K562 (cell line): ENCODE results near the gene HAPLN1. TPM values are rescaled to one million over a fixed set of nuclear protein-coding genes. Genes with fewer than 3 reads are reported as not detected.

ENCODE experiments used
- ATAC-seq: fragments of 200-7000 bp; cut with Tn5 transposase; 3 replicates; pipeline ENCODE4 v1.9.1; 2020; ENCODE audit warnings: moderate library complexity
- BruUV-seq: library from RNA; stranded (reverse); fragments of 400-500 nt; replicated peaks from 2 replicates; lab custom pipeline; 2021; lab: Mats Ljungman, UMichigan
- CTCF ChIA-PET: fragments of 300-600 bp; formaldehyde crosslinking; extraction: SDS; loops from one replicate; lab custom pipeline; 2021; ENCODE audit warnings: low intra/inter-chr PET ratio; lab: Yijun Ruan, JAX
- POLR2A ChIA-PET: fragments of 300-600, 350-650 bp; sonication (Branson Sonifier 250); formaldehyde crosslinking; extraction: SDS; loops from one replicate; lab custom pipeline; 2021; ENCODE audit warnings: antibody characterized with exemption, inconsistent platforms; lab: Yijun Ruan, JAX
- DNase-seq, 4 experiments: peaks; one replicate each; pipeline versions ENCODE4 v3.0.0 to v3.0.0-alpha.2; 2011 to 2018; ENCODE audit warnings: low spot score in 3 of 4, mixed read lengths in 3 of 4; ENCODE audit errors: extremely low read depth in 1 of 4
- FAIRE-seq: peaks from 2 replicates; lab custom pipeline; 2011; peaks lifted over from hg19 to GRCh38; lab: Jason Lieb, UNC
- H2AFZ ChIP-seq: 2 replicates; pipeline ENCODE4 v1.6.0; 2011; ENCODE audit warnings: low read depth, low read length, control low read depth, inconsistent platforms
- H3K27ac ChIP-seq: fragments of 200-600 bp; 3 replicates; pipeline ENCODE4 v1.8.0; 2011; ENCODE audit warnings: low read depth, mild to moderate bottlenecking, control low read depth, inconsistent platforms, low read length, moderate library complexity, mixed read lengths; ENCODE audit errors: extremely low read depth
- H3K27me3 ChIP-seq, 2 experiments: fragments of 300-600 bp in 1 of 2; 2 replicates in 1 of 2; 3 replicates in 1 of 2; pipeline versions ENCODE4 v1.6.0 to v1.8.0; 2011; ENCODE audit warnings: inconsistent platforms in 2 of 2, low read length in 2 of 2, mild to moderate bottlenecking in 1 of 2, mixed read lengths in 1 of 2, moderate library complexity in 1 of 2; ENCODE audit not compliant: control insufficient read depth in 2 of 2, insufficient read depth in 2 of 2
- H3K36me3 ChIP-seq: fragments of 300-600 bp; 3 replicates; pipeline ENCODE4 v1.8.0; 2011; ENCODE audit warnings: mild to moderate bottlenecking, low read length, inconsistent platforms; ENCODE audit not compliant: control insufficient read depth, insufficient read depth
- H3K4me1 ChIP-seq, 2 experiments: fragments of 200-600 bp in 1 of 2; replicated peaks in 1 of 2; 2 replicates in 1 of 2; 3 replicates in 1 of 2; pipeline versions ENCODE4 v1.5.1 to v1.8.0; 2011; ENCODE audit warnings: inconsistent platforms in 2 of 2, low read length in 2 of 2, mild to moderate bottlenecking in 1 of 2, mixed read lengths in 1 of 2, moderate library complexity in 1 of 2; ENCODE audit not compliant: control insufficient read depth in 2 of 2, insufficient read depth in 2 of 2
- H3K4me2 ChIP-seq: 2 replicates; pipeline ENCODE4 v1.6.1; 2011; ENCODE audit warnings: low read length, control low read depth, inconsistent platforms, mixed read lengths; ENCODE audit not compliant: insufficient read depth
- H3K4me3 ChIP-seq: fragments of 200-600 bp; sonication (generic), shearing (Covaris generic); 2 replicates; pipeline ENCODE4 v1.5.1; 2016; ENCODE audit warnings: control low read depth, inconsistent platforms
- H3K79me2 ChIP-seq: fragments of 200-600 bp; 3 replicates; pipeline ENCODE4 v1.8.0; 2011; ENCODE audit warnings: low read length, inconsistent platforms; ENCODE audit not compliant: control insufficient read depth, insufficient read depth
- H3K9ac ChIP-seq, 2 experiments: 2 replicates each; pipeline versions ENCODE4 v1.6.0 to v1.6.1; 2011; ENCODE audit warnings: low read depth in 2 of 2, low read length in 2 of 2, control low read depth in 1 of 2, inconsistent platforms in 1 of 2, mild to moderate bottlenecking in 1 of 2, mixed read lengths in 1 of 2; ENCODE audit not compliant: insufficient read depth in 1 of 2
- H3K9me1 ChIP-seq: one replicate; pipeline ENCODE4 v1.6.0; 2011; ENCODE audit warnings: inconsistent platforms, mild to moderate bottlenecking, low read length, moderate library complexity; ENCODE audit not compliant: control insufficient read depth, insufficient read depth
- H3K9me3 ChIP-seq: replicated peaks from 2 replicates; pipeline ENCODE4 v1.5.1; 2011; ENCODE audit warnings: low read depth, low read length, inconsistent platforms; ENCODE audit not compliant: control insufficient read depth, insufficient read depth
- H4K20me1 ChIP-seq: replicated peaks from 2 replicates; pipeline ENCODE4 v1.6.1; 2011; ENCODE audit warnings: low read length, inconsistent platforms, mixed read lengths; ENCODE audit not compliant: control insufficient read depth, insufficient read depth
- CBFA2T2 ChIP-seq: fragments of 450-650 bp; conservative IDR thresholded peaks from 2 replicates; pipeline ENCODE4 v1.6.1; 2017; ENCODE audit warnings: mild to moderate bottlenecking
- KAT7 ChIP-seq: sonication (generic); formaldehyde crosslinking; IDR thresholded peaks from 2 replicates; pipeline ENCODE4 v1.8.0; 2022; ENCODE audit warnings: missing genetic modification reagents, mild to moderate bottlenecking, borderline replicate concordance
- NELFE ChIP-seq: IDR thresholded peaks from 2 replicates; pipeline ENCODE4 v1.6.1; 2011; ENCODE audit warnings: mild to moderate bottlenecking; ENCODE audit not compliant: insufficient read depth, insufficient read length
- PHF20 ChIP-seq: fragments of 450-650 bp; IDR thresholded peaks from 2 replicates; pipeline ENCODE4 v1.6.1; 2018; ENCODE audit not compliant: partially characterized antibody
- SIX5 ChIP-seq, 2 experiments: IDR thresholded peaks; 2 replicates each; pipeline ENCODE4 v1.6.1; 2011; ENCODE audit warnings: low read length in 2 of 2, borderline replicate concordance in 1 of 2, low read depth in 1 of 2, mild to moderate bottlenecking in 1 of 2, moderate library complexity in 1 of 2; ENCODE audit not compliant: insufficient read depth in 1 of 2
- in situ Hi-C: fragments of 300-500 bp; cut with MboI; formaldehyde crosslinking; loops from 4 replicates; pipeline ENCODE4 v1.15.0; 2018; ENCODE audit warnings: inconsistent platforms, mixed read lengths
- intact Hi-C: fragments of 100-400 bp; cut with micrococcal nuclease; formaldehyde crosslinking; loops from 2 replicates; pipeline ENCODE4 v1.14.2; 2022
- polyA plus RNA-seq, 8 experiments: library from polyadenylated mRNA; depleted of rRNA in 4 of 8; stranded (reverse) in 5 of 8; unstranded in 3 of 8; fragments of >200 nt; fragmentation: Nextera tagmentation in 2 of 8; fragmentation: Illumina TruSeq in 1 of 8; extraction: Ambion mirVana in 2 of 8; extraction: Trizol in 1 of 8; gene quantifications; 2 replicates each; pipeline versions ENCODE4 v1.2.1 to v1.2.3, GENCODE V29; 2011 to 2014; ENCODE audit warnings: inconsistent platforms in 1 of 8, missing spikeins in 1 of 8
- total RNA-seq, 7 experiments: library from RNA; depleted of rRNA in 6 of 7; stranded (reverse); fragments of >200 nt in 6 of 7; fragmentation: Illumina TruSeq in 2 of 7; extraction: Trizol in 2 of 7; gene quantifications; 2 replicates each; pipeline versions ENCODE4 v1.2.1 to v1.2.3, GENCODE V29; 2011 to 2021; ENCODE audit warnings: low replicate concordance in 1 of 7
- TF ChIP-seq, protein P1 (sequence below): sonication (generic); formaldehyde crosslinking; IDR thresholded peaks from 2 replicates; pipeline ENCODE4 v1.8.0; 2023; ENCODE audit warnings: missing genetic modification reagents, mild to moderate bottlenecking, borderline replicate concordance
- TF ChIP-seq, protein P2 (sequence below): fragments of 450-650 bp; IDR thresholded peaks from 2 replicates; pipeline ENCODE4 v1.6.1; 2016; ENCODE audit warnings: missing biosample characterization, missing genetic modification characterization
- TF ChIP-seq, protein P3 (sequence below): fragments of 450-650 bp; IDR thresholded peaks from one replicate; pipeline ENCODE4 v1.6.1; 2018; ENCODE audit warnings: mild to moderate bottlenecking, moderate library complexity; ENCODE audit not compliant: partially characterized antibody
- TF ChIP-seq, protein P4 (sequence below): fragments of 450-650 bp; formaldehyde crosslinking; IDR thresholded peaks from 2 replicates; pipeline ENCODE4 v1.4.0; 2020; ENCODE audit warnings: mild to moderate bottlenecking, moderate library complexity

HAPLN1 gene
- total and polyA plus RNA-seq, 9 of the 15 experiments (the other 6 are each of a cell fraction or from before 2014, with no cell fraction given), result not detected

DNA sequence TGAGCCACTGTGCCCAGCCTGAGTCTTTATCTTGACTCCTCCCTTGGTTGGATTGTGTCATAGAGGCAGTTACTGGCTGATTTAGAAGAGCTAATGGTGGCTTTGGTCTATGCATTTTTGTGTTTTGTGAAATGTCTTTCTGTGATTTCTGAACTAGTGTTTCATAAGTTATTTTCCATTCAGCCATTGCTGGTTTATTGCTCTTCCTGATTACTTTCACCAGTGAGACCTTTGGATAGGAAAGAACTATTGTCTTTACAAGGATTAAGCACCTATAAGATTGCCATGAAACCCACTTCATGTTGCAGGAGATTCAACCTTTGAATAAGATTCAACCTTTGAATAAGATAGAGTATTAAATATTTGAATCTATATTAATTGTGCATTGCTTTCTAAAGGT, 8.7 kb upstream of the HAPLN1 start:
- H2AFZ ChIP-seq, result no peak overlapping the region
- ATAC-seq, result no peak
- H3K9me3 ChIP-seq, result no peaks in the 10 kb centered on the region
- H3K4me1 ChIP-seq, result no peaks in the 10 kb centered on the region
- no peak overlapping the region for H3K4me3 ChIP-seq
- CTCF ChIA-PET, result no interaction called here
- H3K36me3 ChIP-seq, result no peaks in the 10 kb centered on the region
- POLR2A ChIA-PET, result no interaction called here
- H3K9ac ChIP-seq, result no peak overlapping the region
- no peak overlapping the region for H3K4me2 ChIP-seq
- no TSS peak for BruUV-seq
- H4K20me1 ChIP-seq, result no peaks in the 10 kb centered on the region
- no peak for TF ChIP-seq NELFE
- TF ChIP-seq, protein P1, sequence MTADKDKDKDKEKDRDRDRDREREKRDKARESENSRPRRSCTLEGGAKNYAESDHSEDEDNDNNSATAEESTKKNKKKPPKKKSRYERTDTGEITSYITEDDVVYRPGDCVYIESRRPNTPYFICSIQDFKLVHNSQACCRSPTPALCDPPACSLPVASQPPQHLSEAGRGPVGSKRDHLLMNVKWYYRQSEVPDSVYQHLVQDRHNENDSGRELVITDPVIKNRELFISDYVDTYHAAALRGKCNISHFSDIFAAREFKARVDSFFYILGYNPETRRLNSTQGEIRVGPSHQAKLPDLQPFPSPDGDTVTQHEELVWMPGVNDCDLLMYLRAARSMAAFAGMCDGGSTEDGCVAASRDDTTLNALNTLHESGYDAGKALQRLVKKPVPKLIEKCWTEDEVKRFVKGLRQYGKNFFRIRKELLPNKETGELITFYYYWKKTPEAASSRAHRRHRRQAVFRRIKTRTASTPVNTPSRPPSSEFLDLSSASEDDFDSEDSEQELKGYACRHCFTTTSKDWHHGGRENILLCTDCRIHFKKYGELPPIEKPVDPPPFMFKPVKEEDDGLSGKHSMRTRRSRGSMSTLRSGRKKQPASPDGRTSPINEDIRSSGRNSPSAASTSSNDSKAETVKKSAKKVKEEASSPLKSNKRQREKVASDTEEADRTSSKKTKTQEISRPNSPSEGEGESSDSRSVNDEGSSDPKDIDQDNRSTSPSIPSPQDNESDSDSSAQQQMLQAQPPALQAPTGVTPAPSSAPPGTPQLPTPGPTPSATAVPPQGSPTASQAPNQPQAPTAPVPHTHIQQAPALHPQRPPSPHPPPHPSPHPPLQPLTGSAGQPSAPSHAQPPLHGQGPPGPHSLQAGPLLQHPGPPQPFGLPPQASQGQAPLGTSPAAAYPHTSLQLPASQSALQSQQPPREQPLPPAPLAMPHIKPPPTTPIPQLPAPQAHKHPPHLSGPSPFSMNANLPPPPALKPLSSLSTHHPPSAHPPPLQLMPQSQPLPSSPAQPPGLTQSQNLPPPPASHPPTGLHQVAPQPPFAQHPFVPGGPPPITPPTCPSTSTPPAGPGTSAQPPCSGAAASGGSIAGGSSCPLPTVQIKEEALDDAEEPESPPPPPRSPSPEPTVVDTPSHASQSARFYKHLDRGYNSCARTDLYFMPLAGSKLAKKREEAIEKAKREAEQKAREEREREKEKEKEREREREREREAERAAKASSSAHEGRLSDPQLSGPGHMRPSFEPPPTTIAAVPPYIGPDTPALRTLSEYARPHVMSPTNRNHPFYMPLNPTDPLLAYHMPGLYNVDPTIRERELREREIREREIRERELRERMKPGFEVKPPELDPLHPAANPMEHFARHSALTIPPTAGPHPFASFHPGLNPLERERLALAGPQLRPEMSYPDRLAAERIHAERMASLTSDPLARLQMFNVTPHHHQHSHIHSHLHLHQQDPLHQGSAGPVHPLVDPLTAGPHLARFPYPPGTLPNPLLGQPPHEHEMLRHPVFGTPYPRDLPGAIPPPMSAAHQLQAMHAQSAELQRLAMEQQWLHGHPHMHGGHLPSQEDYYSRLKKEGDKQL, result no peak
- TF ChIP-seq PHF20, result no peak
- TF ChIP-seq KAT7 (CRISPR knock-in tag), result no peak
- TF ChIP-seq CBFA2T2, result no peak
- TF ChIP-seq SIX5 (IDR thresholded peaks at IDR 0.05; ENCODE audit: borderline replicate concordance in 1 of 2, insufficient read depth in 1 of 2, low read depth in 1 of 2, low read length in 2 of 2), result no peak
- TF ChIP-seq, protein P2, sequence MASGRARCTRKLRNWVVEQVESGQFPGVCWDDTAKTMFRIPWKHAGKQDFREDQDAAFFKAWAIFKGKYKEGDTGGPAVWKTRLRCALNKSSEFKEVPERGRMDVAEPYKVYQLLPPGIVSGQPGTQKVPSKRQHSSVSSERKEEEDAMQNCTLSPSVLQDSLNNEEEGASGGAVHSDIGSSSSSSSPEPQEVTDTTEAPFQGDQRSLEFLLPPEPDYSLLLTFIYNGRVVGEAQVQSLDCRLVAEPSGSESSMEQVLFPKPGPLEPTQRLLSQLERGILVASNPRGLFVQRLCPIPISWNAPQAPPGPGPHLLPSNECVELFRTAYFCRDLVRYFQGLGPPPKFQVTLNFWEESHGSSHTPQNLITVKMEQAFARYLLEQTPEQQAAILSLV, result no peak
- TF ChIP-seq, protein P3, sequence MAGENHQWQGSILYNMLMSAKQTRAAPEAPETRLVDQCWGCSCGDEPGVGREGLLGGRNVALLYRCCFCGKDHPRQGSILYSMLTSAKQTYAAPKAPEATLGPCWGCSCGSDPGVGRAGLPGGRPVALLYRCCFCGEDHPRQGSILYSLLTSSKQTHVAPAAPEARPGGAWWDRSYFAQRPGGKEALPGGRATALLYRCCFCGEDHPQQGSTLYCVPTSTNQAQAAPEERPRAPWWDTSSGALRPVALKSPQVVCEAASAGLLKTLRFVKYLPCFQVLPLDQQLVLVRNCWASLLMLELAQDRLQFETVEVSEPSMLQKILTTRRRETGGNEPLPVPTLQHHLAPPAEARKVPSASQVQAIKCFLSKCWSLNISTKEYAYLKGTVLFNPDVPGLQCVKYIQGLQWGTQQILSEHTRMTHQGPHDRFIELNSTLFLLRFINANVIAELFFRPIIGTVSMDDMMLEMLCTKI, result no peak
- TF ChIP-seq, protein P4, sequence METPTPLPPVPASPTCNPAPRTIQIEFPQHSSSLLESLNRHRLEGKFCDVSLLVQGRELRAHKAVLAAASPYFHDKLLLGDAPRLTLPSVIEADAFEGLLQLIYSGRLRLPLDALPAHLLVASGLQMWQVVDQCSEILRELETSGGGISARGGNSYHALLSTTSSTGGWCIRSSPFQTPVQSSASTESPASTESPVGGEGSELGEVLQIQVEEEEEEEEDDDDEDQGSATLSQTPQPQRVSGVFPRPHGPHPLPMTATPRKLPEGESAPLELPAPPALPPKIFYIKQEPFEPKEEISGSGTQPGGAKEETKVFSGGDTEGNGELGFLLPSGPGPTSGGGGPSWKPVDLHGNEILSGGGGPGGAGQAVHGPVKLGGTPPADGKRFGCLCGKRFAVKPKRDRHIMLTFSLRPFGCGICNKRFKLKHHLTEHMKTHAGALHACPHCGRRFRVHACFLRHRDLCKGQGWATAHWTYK (CRISPR knock-in tag), result no peak
- H3K27me3 ChIP-seq, result no peaks in the 10 kb centered on the region
- DNase-seq, result no peak
- H3K27ac ChIP-seq, result no peak overlapping the region
- no peaks in the 10 kb centered on the region for H3K79me2 ChIP-seq
- H3K9me1 ChIP-seq, result no peaks in the 10 kb centered on the region
- no peak for FAIRE-seq
- in situ Hi-C loops, result no loop called here
- intact Hi-C loops, result no loop called here
